H9 (cell line): ENCODE results near the gene WSB1. TPM values are rescaled to one million over a fixed set of nuclear protein-coding genes. Genes with fewer than 3 reads are reported as not detected.

ENCODE experiments used
- DNase-seq: peaks from one replicate; pipeline ENCODE4 v3.0.0-alpha.2; 2017
- H2AFZ ChIP-seq: one replicate; pipeline ENCODE4 v1.6.1; 2013; ENCODE audit warnings: mild to moderate bottlenecking, low read length, control low read depth, moderate library complexity
- H2AK5ac ChIP-seq: 2 replicates; pipeline ENCODE4 v1.6.1; 2013; ENCODE audit warnings: low read length, control low read depth, mixed read lengths; ENCODE audit not compliant: insufficient read length
- H2BK120ac ChIP-seq: one replicate; pipeline ENCODE4 v1.6.1; 2013; ENCODE audit warnings: low read depth, mild to moderate bottlenecking, low read length, control low read depth, inconsistent platforms; ENCODE audit not compliant: poor library complexity, severe bottlenecking
- H2BK12ac ChIP-seq: 2 replicates; pipeline ENCODE4 v1.6.1; 2013; ENCODE audit warnings: low read length, control low read depth, mixed read lengths, low read depth; ENCODE audit not compliant: insufficient read length
- H2BK15ac ChIP-seq: 2 replicates; pipeline ENCODE4 v1.6.1; 2013; ENCODE audit warnings: low read depth, low read length, control low read depth
- H2BK20ac ChIP-seq: one replicate; pipeline ENCODE4 v1.6.1; 2013; ENCODE audit warnings: low read depth, mild to moderate bottlenecking, low read length, control low read depth, inconsistent platforms; ENCODE audit not compliant: poor library complexity, severe bottlenecking
- H2BK5ac ChIP-seq: 2 replicates; pipeline ENCODE4 v1.6.1; 2013; ENCODE audit warnings: low read length, control low read depth, mixed read lengths; ENCODE audit not compliant: insufficient read length
- H3K14ac ChIP-seq: 2 replicates; pipeline ENCODE4 v1.6.1; 2013; ENCODE audit warnings: low read length, control low read depth; ENCODE audit not compliant: insufficient read depth
- H3K18ac ChIP-seq: 2 replicates; pipeline ENCODE4 v1.6.1; 2013; ENCODE audit warnings: low read depth, mild to moderate bottlenecking, mixed read lengths, low read length, control low read depth; ENCODE audit not compliant: insufficient read length
- H3K23ac ChIP-seq: 2 replicates; pipeline ENCODE4 v1.6.1; 2013; ENCODE audit warnings: low read length, control low read depth, mixed read lengths, low read depth; ENCODE audit not compliant: insufficient read length
- H3K23me2 ChIP-seq: 2 replicates; pipeline ENCODE4 v1.6.1; 2013; ENCODE audit warnings: low read depth, mild to moderate bottlenecking, mixed read lengths, low read length, control low read depth; ENCODE audit not compliant: insufficient read length, poor library complexity, severe bottlenecking
- H3K27ac ChIP-seq: 2 replicates; pipeline ENCODE4 v1.5.1; 2013; ENCODE audit warnings: low read length, control low read depth, mixed read lengths, low read depth; ENCODE audit not compliant: insufficient read length
- H3K27me3 ChIP-seq: 2 replicates; pipeline ENCODE4 v1.6.1; 2013; ENCODE audit warnings: low read length, control low read depth, inconsistent platforms; ENCODE audit not compliant: insufficient read depth
- H3K4ac ChIP-seq: 2 replicates; pipeline ENCODE4 v1.6.1; 2013; ENCODE audit warnings: low read depth, mild to moderate bottlenecking, control low read depth, inconsistent platforms, low read length, moderate library complexity
- H3K4me1 ChIP-seq: 2 replicates; pipeline ENCODE4 v1.6.1; 2013; ENCODE audit warnings: low read length, control low read depth, inconsistent platforms; ENCODE audit not compliant: insufficient read depth
- H3K4me2 ChIP-seq: 2 replicates; pipeline ENCODE4 v1.6.1; 2013; ENCODE audit warnings: low read length, control low read depth, mixed read lengths; ENCODE audit not compliant: insufficient read length, insufficient read depth
- H3K56ac ChIP-seq: 2 replicates; pipeline ENCODE4 v1.6.1; 2013; ENCODE audit warnings: low read depth, mild to moderate bottlenecking, mixed read lengths, low read length, control low read depth; ENCODE audit not compliant: insufficient read length
- H3K79me1 ChIP-seq: 2 replicates; pipeline ENCODE4 v1.6.1; 2013; ENCODE audit warnings: low read depth, mild to moderate bottlenecking, moderate library complexity, low read length, control low read depth, inconsistent platforms; ENCODE audit not compliant: insufficient read depth, poor library complexity, severe bottlenecking
- H3K79me2 ChIP-seq: 2 replicates; pipeline ENCODE4 v1.6.1; 2013; ENCODE audit warnings: low read length, control low read depth, inconsistent platforms; ENCODE audit not compliant: insufficient read depth
- H3K9ac ChIP-seq: 2 replicates; pipeline ENCODE4 v1.6.1; 2013; ENCODE audit warnings: low read length, control low read depth, mixed read lengths; ENCODE audit not compliant: insufficient read length; ENCODE audit errors: extremely low read depth
- H3K9me3 ChIP-seq: one replicate; pipeline ENCODE4 v1.6.1; 2013; ENCODE audit warnings: low read depth, low read length, inconsistent platforms; ENCODE audit not compliant: control insufficient read depth
- H3T11ph ChIP-seq: one replicate; pipeline ENCODE4 v1.6.1; 2013; ENCODE audit warnings: mild to moderate bottlenecking, low read length, control low read depth, inconsistent platforms
- H4K20me1 ChIP-seq: one replicate; pipeline ENCODE4 v1.6.1; 2013; ENCODE audit not compliant: control insufficient read depth, insufficient read length, insufficient read depth
- H4K5ac ChIP-seq: 2 replicates; pipeline ENCODE4 v1.6.1; 2013; ENCODE audit warnings: low read depth, mild to moderate bottlenecking, mixed read lengths, low read length, control low read depth; ENCODE audit not compliant: insufficient read length
- H4K8ac ChIP-seq: replicated peaks from 2 replicates; pipeline ENCODE4 v1.6.1; 2013; ENCODE audit warnings: low read length, control low read depth, mixed read lengths, low read depth; ENCODE audit not compliant: insufficient read length
- H4K91ac ChIP-seq: 2 replicates; pipeline ENCODE4 v1.6.1; 2013; ENCODE audit warnings: low read depth, mild to moderate bottlenecking, moderate library complexity, mixed read lengths, low read length, control low read depth; ENCODE audit not compliant: insufficient read length
- H3K27ac Mint-ChIP-seq, 3 experiments: 2 replicates in 2 of 3; 3 replicates in 1 of 3; pipeline ENCODE4 v1.8.0; 2020 to 2021; ENCODE audit warnings: mixed read lengths in 3 of 3, mild to moderate bottlenecking in 1 of 3, moderate library complexity in 1 of 3
- H3K27me3 Mint-ChIP-seq: 2 replicates; pipeline ENCODE4 v1.8.0; 2021; ENCODE audit warnings: low read depth, mild to moderate bottlenecking, moderate library complexity, mixed read lengths
- H3K36me3 Mint-ChIP-seq, 3 experiments: 2 replicates in 2 of 3; 3 replicates in 1 of 3; pipeline ENCODE4 v1.8.0; 2020 to 2021; ENCODE audit warnings: low read depth in 3 of 3, mixed read lengths in 3 of 3; ENCODE audit not compliant: insufficient read depth in 1 of 3
- H3K4me1 Mint-ChIP-seq, 2 experiments: 2 replicates each; pipeline ENCODE4 v1.8.0; 2020; ENCODE audit warnings: mixed read lengths in 2 of 2
- H3K4me3 Mint-ChIP-seq, 2 experiments: 2 replicates in 1 of 2; 3 replicates in 1 of 2; pipeline ENCODE4 v1.8.0; 2020 to 2021; ENCODE audit warnings: mild to moderate bottlenecking in 2 of 2, mixed read lengths in 2 of 2, moderate library complexity in 1 of 2
- H3K9me3 Mint-ChIP-seq, 2 experiments: 2 replicates in 1 of 2; 3 replicates in 1 of 2; pipeline ENCODE4 v1.8.0; 2020; ENCODE audit warnings: mild to moderate bottlenecking in 2 of 2, mixed read lengths in 2 of 2, moderate library complexity in 1 of 2
- WGBS: extraction: QIAGEN DNeasy Blood & Tissue Kit; methylation state at CpG from one replicate; pipeline ENCODE4 v1.1.7; 2013; ENCODE audit warnings: missing lambda C conversion rate, low lambda C conversion rate, mixed read lengths; ENCODE audit not compliant: insufficient read length; ENCODE audit errors: extremely low coverage; 5-methylcytosine and 5-hydroxymethylcytosine counted together
- total RNA-seq: library from RNA; stranded (reverse); gene quantifications from 2 replicates; pipeline ENCODE4 v1.2.1, GENCODE V29; 2021
- TF ChIP-seq, protein P1 (sequence below): fragments of 200-600 bp; sonication (generic); conservative IDR thresholded peaks from 3 replicates; pipeline ENCODE4 v1.8.0; 2021; ENCODE audit warnings: antibody characterized with exemption, mild to moderate bottlenecking

Gene WSB1
- total RNA-seq, 1 experiment from 2014 or later = 187 TPM

DNA sequence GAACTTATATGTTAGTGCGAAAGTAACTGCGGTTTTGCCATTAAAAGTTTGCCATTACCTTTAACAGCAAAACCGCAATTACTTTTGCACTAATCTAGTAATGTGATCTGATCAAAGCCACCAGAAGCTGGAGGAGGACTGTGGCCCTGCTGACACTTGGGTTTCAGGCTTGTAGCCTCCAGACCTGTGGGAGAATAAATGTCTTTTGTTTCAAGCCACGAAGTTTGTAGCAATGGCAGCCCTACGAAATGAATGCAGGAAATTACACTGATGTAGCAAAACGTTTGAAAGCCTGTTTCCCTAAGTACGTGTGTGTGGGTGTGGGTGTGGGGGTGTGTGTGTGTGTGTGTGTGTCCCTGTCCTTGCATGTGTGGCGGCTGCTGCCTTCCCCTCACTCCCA is 66.6 kb downstream of the WSB1 start:
- DNase-seq = no peak
- H3K4me3 Mint-ChIP-seq = no peak overlapping the region
- no peak overlapping the region for H2BK5ac ChIP-seq
- no peaks in the 10 kb centered on the region for H3K27me3 ChIP-seq
- no peaks in the 10 kb centered on the region for H3K9me3 ChIP-seq
- H2BK15ac ChIP-seq = no peak overlapping the region
- no peak overlapping the region for H3K4ac ChIP-seq
- H2BK12ac ChIP-seq = no peak overlapping the region
- H4K91ac ChIP-seq = no peak overlapping the region
- no peaks in the 10 kb centered on the region; the same call in 1 of the 2 replicates for H3K27me3 Mint-ChIP-seq
- H3K4me1 ChIP-seq = no peaks in the 10 kb centered on the region
- TF ChIP-seq, protein P1, sequence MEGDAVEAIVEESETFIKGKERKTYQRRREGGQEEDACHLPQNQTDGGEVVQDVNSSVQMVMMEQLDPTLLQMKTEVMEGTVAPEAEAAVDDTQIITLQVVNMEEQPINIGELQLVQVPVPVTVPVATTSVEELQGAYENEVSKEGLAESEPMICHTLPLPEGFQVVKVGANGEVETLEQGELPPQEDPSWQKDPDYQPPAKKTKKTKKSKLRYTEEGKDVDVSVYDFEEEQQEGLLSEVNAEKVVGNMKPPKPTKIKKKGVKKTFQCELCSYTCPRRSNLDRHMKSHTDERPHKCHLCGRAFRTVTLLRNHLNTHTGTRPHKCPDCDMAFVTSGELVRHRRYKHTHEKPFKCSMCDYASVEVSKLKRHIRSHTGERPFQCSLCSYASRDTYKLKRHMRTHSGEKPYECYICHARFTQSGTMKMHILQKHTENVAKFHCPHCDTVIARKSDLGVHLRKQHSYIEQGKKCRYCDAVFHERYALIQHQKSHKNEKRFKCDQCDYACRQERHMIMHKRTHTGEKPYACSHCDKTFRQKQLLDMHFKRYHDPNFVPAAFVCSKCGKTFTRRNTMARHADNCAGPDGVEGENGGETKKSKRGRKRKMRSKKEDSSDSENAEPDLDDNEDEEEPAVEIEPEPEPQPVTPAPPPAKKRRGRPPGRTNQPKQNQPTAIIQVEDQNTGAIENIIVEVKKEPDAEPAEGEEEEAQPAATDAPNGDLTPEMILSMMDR = no peak
- no peak overlapping the region for H3K56ac ChIP-seq
- H3K4me1 Mint-ChIP-seq = peaks cover 1 to 2% of the 10 kb centered on the region in 2 experiments; a peak in 3 of 4 replicates
- no peak overlapping the region for H4K5ac ChIP-seq
- no peaks in the 10 kb centered on the region for H3K79me2 ChIP-seq
- no peak overlapping the region for H2BK120ac ChIP-seq
- no CpG with 5 or more reads among the region's 8 CpGs for WGBS
- no peaks in the 10 kb centered on the region for H3K79me1 ChIP-seq
- H3K9me3 Mint-ChIP-seq = no peaks in the 10 kb centered on the region; a peak in 1 of 5 replicates
- no peak overlapping the region for H3K4me2 ChIP-seq
- H3K27ac ChIP-seq = no peak overlapping the region
- no peak overlapping the region for H3T11ph ChIP-seq
- no peak overlapping the region for H3K9ac ChIP-seq
- no peak overlapping the region for H3K18ac ChIP-seq
- H2AK5ac ChIP-seq = no peak overlapping the region
- H2BK20ac ChIP-seq = no peak overlapping the region
- no peaks in the 10 kb centered on the region for H4K20me1 ChIP-seq
- H4K8ac ChIP-seq = no peak overlapping the region
- no peak overlapping the region for H2AFZ ChIP-seq
- no peak overlapping the region for H3K14ac ChIP-seq
- H3K23ac ChIP-seq = no peak overlapping the region
- H3K36me3 Mint-ChIP-seq = no peaks in the 10 kb centered on the region
- no peak overlapping the region; a peak in 1 of 7 replicates for H3K27ac Mint-ChIP-seq
- no peaks in the 10 kb centered on the region for H3K23me2 ChIP-seq
